GM13976 (cell line): ENCODE results near the gene SGO2.
A peak's percentile ranks its signal among the peaks of the same experiment; 100 is the strongest.

Source experiments
- DNase-seq: peaks from one replicate; pipeline ENCODE4 v3.0.0; 2012; ENCODE audit warnings: low spot score
- CTCF ChIP-seq: IDR thresholded peaks from 2 replicates; pipeline ENCODE4 v1.5.1; 2012; ENCODE audit warnings: borderline replicate concordance, mild to moderate bottlenecking; ENCODE audit not compliant: insufficient read depth; ENCODE audit errors: extremely low read depth, missing control alignments, control extremely low read depth
- in situ Hi-C: fragments of 300-500 bp; cut with MboI; formaldehyde crosslinking; loops from one replicate; pipeline ENCODE4 v1.12.0; 2022; ENCODE audit warnings: low sequenced_read_pairs, mixed read lengths, inconsistent platforms; ENCODE audit not compliant: unreplicated experiment

SGO2 gene

GRCh38 chr2:200577027-200577426, 51.0 kb downstream of the SGO2 start:
- in situ Hi-C loops = no loop called here

GRCh38 chr2:200578778-200579177, 52.8 kb downstream of the SGO2 start:
- DNase-seq = no peak
- in situ Hi-C loops = no loop called here

More at GRCh38 chr2:200577027-200577426, 51.0 kb downstream of the SGO2 start:
- DNase-seq = no peak
- no peak for TF ChIP-seq CTCF

GRCh38 chr2:200584639-200585038, 58.6 kb downstream of the SGO2 start:
- in situ Hi-C loops = no loop called here
- no peak for TF ChIP-seq CTCF
- DNase-seq = peak; percentile 8

More at GRCh38 chr2:200578778-200579177, 52.8 kb downstream of the SGO2 start:
- TF ChIP-seq CTCF = no peak

GRCh38 chr2:200585340-200585729, 59.3 kb downstream of the SGO2 start:
- in situ Hi-C loops = no loop called here
- DNase-seq = no peak
- no peak for TF ChIP-seq CTCF

GRCh38 chr2:200585730-200586643, 60.0 kb downstream of the SGO2 start, which contains the start of gene AOX1:
AOX1 (plus strand) TSS chr2:200586014; CDS start chr2:200586109, 95 bp downstream.
- in situ Hi-C loops = no loop called here
- DNase-seq = peak; percentile 51
- no peak for TF ChIP-seq CTCF

- in situ Hi-C loops = no loop called here
- TF ChIP-seq CTCF = no peak
- DNase-seq = peak; percentile 8
These were observed 60.6 kb downstream of the SGO2 start for GRCh38 chr2:200586644-200586975.
